ENCODE data around the gene SBK3. TPM values are rescaled to one million over a fixed set of nuclear protein-coding genes. Genes with fewer than 3 reads are reported as not detected.
"Not testable (repeated sequence)": the region's sequence is repeated elsewhere in the genome, so short reads cannot be mapped to it uniquely, and the experiment has no call there.

SBK3 gene
- total RNA-seq, 2 experiments from 2014 or later, result 0.34 TPM; not detected in 1

DNA sequence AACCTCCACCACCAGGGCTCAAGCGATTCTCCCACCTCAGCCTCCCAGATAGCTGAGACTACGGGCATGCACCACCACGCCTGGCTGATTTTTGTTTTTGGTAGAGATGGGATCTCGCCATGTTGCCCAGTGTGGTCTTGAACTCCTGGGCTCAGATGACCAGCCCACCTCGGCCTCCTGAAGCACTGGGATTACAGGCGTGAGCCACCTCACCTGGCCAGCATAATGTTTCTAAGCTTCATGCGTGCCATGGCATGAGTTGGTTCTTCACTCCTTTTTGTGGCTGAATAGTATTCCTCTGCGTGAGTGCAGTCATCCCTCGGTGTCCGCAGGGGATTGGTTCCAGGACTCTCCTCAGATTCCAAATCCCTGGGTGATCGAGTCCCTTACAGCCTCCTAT lies 39.5 kb upstream of the SBK3 start:
- ChIA-PET CTCF (ENCODE audit: unreplicated experiment) (no interaction called here), POLR2A (no interaction called here)
- intact Hi-C loops (cut with micrococcal nuclease; ENCODE audit: unreplicated experiment), result no loop called here
- DNase-seq (ENCODE audit: low spot score), result no peak
- Histone ChIP-seq H3K79me2 (ENCODE audit: insufficient read depth, low read depth, low read length) (peaks cover 5% of the 10 kb centered on the region; the same call in 1 of the 2 replicates), H3K9me2 (ENCODE audit: insufficient read depth, low read length) (no peaks in the 10 kb centered on the region), H3K4me2 (ENCODE audit: low read length) (no peak overlapping the region), H4K20me1 (ENCODE audit: insufficient read depth, low read length) (peaks cover under 1% of the 10 kb centered on the region; the same call in 1 of the 2 replicates), H2AFZ (ENCODE audit: low read length) (no peak overlapping the region), H3K36me3 (ENCODE audit: insufficient read depth, low read length) (no peaks in the 10 kb centered on the region), H3K9me3 (ENCODE audit: low read length) (no peaks in the 10 kb centered on the region), H3K4me3 (ENCODE audit: low read depth, low read length, poor library complexity, severe bottlenecking) (no peak overlapping the region), H3K27ac (ENCODE audit: low read depth, low read length, poor library complexity, severe bottlenecking) (no peak overlapping the region), H3K4me1 (ENCODE audit: insufficient read depth, low read length, poor library complexity, severe bottlenecking) (peaks cover 26% of the 10 kb centered on the region)
- BruUV-seq (replicated peaks), result no TSS peak
- TF ChIP-seq, protein P1, sequence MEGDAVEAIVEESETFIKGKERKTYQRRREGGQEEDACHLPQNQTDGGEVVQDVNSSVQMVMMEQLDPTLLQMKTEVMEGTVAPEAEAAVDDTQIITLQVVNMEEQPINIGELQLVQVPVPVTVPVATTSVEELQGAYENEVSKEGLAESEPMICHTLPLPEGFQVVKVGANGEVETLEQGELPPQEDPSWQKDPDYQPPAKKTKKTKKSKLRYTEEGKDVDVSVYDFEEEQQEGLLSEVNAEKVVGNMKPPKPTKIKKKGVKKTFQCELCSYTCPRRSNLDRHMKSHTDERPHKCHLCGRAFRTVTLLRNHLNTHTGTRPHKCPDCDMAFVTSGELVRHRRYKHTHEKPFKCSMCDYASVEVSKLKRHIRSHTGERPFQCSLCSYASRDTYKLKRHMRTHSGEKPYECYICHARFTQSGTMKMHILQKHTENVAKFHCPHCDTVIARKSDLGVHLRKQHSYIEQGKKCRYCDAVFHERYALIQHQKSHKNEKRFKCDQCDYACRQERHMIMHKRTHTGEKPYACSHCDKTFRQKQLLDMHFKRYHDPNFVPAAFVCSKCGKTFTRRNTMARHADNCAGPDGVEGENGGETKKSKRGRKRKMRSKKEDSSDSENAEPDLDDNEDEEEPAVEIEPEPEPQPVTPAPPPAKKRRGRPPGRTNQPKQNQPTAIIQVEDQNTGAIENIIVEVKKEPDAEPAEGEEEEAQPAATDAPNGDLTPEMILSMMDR (conservative IDR thresholded peaks at IDR 0.05; ENCODE audit: low read length), result no peak
- TF ChIP-seq EZH2phosphoT487 (IDR thresholded peaks at IDR 0.05; ENCODE audit: borderline replicate concordance, low read depth, low read length), result no peak

DNA sequence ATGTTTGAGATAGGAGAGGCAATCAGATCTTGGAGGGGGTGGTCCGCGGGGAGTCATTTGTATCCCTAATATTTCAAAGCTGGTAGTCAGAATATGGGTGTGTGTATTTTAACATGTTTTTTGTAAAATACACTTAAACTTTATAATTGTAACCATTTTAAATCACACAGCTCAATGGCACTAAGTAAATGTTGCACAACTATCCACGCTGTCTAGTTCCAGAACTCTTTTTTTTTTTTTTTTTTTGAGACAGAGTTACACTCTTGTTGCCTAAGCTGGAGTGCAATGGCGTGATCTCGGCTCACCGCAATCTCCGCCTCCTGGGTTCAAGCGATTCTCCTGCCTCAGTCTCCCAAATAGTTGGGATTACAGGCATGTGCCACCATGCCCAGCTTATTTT lies 38.6 kb upstream of the SBK3 start:
- H3K27ac ChIP-seq (ENCODE audit: low read depth, low read length, poor library complexity, severe bottlenecking); CTCF ChIA-PET (ENCODE audit: unreplicated experiment); H2AFZ ChIP-seq (ENCODE audit: low read length); H3K36me3 ChIP-seq (ENCODE audit: insufficient read depth, low read length); H3K4me2 ChIP-seq (ENCODE audit: low read length); H3K4me3 ChIP-seq (ENCODE audit: low read depth, low read length, poor library complexity, severe bottlenecking); H3K79me2 ChIP-seq (ENCODE audit: insufficient read depth, low read depth, low read length); H3K9me3 ChIP-seq (ENCODE audit: low read length); intact Hi-C loops (cut with micrococcal nuclease; ENCODE audit: unreplicated experiment); DNase-seq (ENCODE audit: low spot score); H4K20me1 ChIP-seq (ENCODE audit: insufficient read depth, low read length); H3K9me2 ChIP-seq (ENCODE audit: insufficient read depth, low read length); BruUV-seq (replicated peaks): not testable (repeated sequence)
- peaks cover 32% of the 10 kb centered on the region for H3K4me1 ChIP-seq (ENCODE audit: insufficient read depth, low read length, poor library complexity, severe bottlenecking)
- POLR2A ChIA-PET, result interaction anchor here (0.7 kb wide), 1 partner anchor 448 kb away, joined by 3 read pairs; no protein-coding TSS in a partner anchor

DNA sequence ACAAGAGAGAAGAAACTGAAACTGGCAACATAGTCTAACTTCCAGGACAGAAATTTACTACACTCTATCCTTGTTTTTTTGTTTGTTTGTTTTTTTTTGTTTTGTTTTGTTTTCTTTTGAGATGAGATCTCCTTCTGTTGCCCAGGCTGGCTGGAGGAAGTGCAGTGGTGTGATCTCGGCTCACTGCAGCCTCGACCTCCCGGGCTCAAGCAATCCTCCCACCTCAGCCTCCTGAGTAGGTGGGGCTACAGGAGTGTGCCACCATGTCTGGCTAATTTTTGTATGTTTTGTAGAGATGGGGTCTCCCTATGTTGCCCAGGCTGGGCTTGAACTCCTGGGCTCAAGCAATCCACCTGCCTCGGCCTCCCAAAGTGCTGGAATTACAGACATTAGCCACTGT lies 36.9 kb upstream of the SBK3 start:
- BruUV-seq (replicated peaks); H3K36me3 ChIP-seq (ENCODE audit: insufficient read depth, low read length); H4K20me1 ChIP-seq (ENCODE audit: insufficient read depth, low read length); H3K79me2 ChIP-seq (ENCODE audit: insufficient read depth, low read depth, low read length); H3K9me3 ChIP-seq (ENCODE audit: low read length); H3K4me3 ChIP-seq (ENCODE audit: low read depth, low read length, poor library complexity, severe bottlenecking); H3K9me2 ChIP-seq (ENCODE audit: insufficient read depth, low read length); DNase-seq (ENCODE audit: low spot score); CTCF ChIA-PET (ENCODE audit: unreplicated experiment); H3K27ac ChIP-seq (ENCODE audit: low read depth, low read length, poor library complexity, severe bottlenecking); H2AFZ ChIP-seq (ENCODE audit: low read length); POLR2A ChIA-PET; intact Hi-C loops (cut with micrococcal nuclease; ENCODE audit: unreplicated experiment); H3K4me2 ChIP-seq (ENCODE audit: low read length): not testable (repeated sequence)
- H3K4me1 ChIP-seq (ENCODE audit: insufficient read depth, low read length, poor library complexity, severe bottlenecking), result peaks cover 32% of the 10 kb centered on the region

DNA sequence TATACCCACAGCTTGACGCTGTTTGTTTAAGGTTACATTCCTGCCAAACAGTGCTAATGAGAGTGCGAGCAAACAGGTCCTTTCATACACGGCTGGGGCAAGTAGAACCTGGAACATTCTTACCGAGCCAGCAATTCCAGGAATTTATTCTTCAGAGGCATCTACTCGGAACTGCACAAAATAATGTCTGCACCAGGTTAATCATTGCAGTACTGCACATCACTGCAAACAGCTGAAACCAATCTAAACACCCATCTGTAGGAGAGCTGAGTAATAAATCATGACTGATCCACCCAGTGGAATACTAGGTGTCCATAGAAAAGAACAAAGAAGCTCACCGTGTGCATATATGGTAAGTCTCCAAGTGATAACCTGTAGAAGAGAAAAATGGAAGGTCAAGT lies 36.5 kb upstream of the SBK3 start:
- intact Hi-C loops (cut with micrococcal nuclease; ENCODE audit: unreplicated experiment), result loop anchor here (2.0 kb wide), 1 partner anchor 17 kb away; the partner anchor contains the start of gene FIZ1
- no peaks in the 10 kb centered on the region for H3K9me3 ChIP-seq (ENCODE audit: low read length)
- CTCF ChIA-PET (ENCODE audit: unreplicated experiment), result no interaction called here
- H3K27ac ChIP-seq (ENCODE audit: low read depth, low read length, poor library complexity, severe bottlenecking), result no peak overlapping the region
- no peak for DNase-seq (ENCODE audit: low spot score)
- no TSS peak for BruUV-seq (replicated peaks)
- no peak overlapping the region for H3K4me3 ChIP-seq (ENCODE audit: low read depth, low read length, poor library complexity, severe bottlenecking)
- no peak overlapping the region for H2AFZ ChIP-seq (ENCODE audit: low read length)
- H3K36me3 ChIP-seq (ENCODE audit: insufficient read depth, low read length), result peaks cover 11% of the 10 kb centered on the region
- POLR2A ChIA-PET, result no interaction called here
- H3K4me1 ChIP-seq (ENCODE audit: insufficient read depth, low read length, poor library complexity, severe bottlenecking), result peaks cover 27% of the 10 kb centered on the region
- H4K20me1 ChIP-seq (ENCODE audit: insufficient read depth, low read length), result peaks cover 4% of the 10 kb centered on the region; the same call in 1 of the 2 replicates
- H3K4me2 ChIP-seq (ENCODE audit: low read length), result no peak overlapping the region
- no peaks in the 10 kb centered on the region for H3K9me2 ChIP-seq (ENCODE audit: insufficient read depth, low read length)
- no peak for TF ChIP-seq EZH2phosphoT487 (IDR thresholded peaks at IDR 0.05; ENCODE audit: borderline replicate concordance, low read depth, low read length)
- TF ChIP-seq, protein P1 (conservative IDR thresholded peaks at IDR 0.05; ENCODE audit: low read length), result no peak
- peaks cover 9% of the 10 kb centered on the region; the same call in 1 of the 2 replicates for H3K79me2 ChIP-seq (ENCODE audit: insufficient read depth, low read depth, low read length)
